Progenitor cell of endocrine pancreas (in vitro differentiated cells): ENCODE data around the gene NEURL1B. TPM values are rescaled to one million over a fixed set of nuclear protein-coding genes. Genes with fewer than 3 reads are reported as not detected.

Source experiments
- DNase-seq: peaks from one replicate; pipeline ENCODE4 v3.0.0; 2021; ENCODE audit warnings: low spot score; ENCODE audit not compliant: unreplicated experiment
- H3K27ac Mint-ChIP-seq: 2 replicates; pipeline ENCODE4 v1.8.0; 2021; ENCODE audit warnings: mild to moderate bottlenecking, moderate library complexity, mixed read lengths
- H3K27me3 Mint-ChIP-seq: 2 replicates; pipeline ENCODE4 v1.8.0; 2021; ENCODE audit warnings: mixed read lengths
- H3K36me3 Mint-ChIP-seq: 2 replicates; pipeline ENCODE4 v1.8.0; 2022; ENCODE audit warnings: mixed read lengths; ENCODE audit not compliant: insufficient read depth
- H3K4me1 Mint-ChIP-seq: 2 replicates; pipeline ENCODE4 v1.8.0; 2021; ENCODE audit warnings: low read depth, mixed read lengths
- H3K4me3 Mint-ChIP-seq: 2 replicates; pipeline ENCODE4 v1.8.0; 2021; ENCODE audit warnings: low read depth, mild to moderate bottlenecking, moderate library complexity, mixed read lengths
- H3K9me3 Mint-ChIP-seq: 2 replicates; pipeline ENCODE4 v1.8.0; 2021; ENCODE audit warnings: low read depth, mixed read lengths
- CTCF ChIP-seq: fragments of 200-600 bp; sonication (generic); IDR thresholded peaks from one replicate; pipeline ENCODE4 v1.5.0; 2021; ENCODE audit warnings: antibody characterized with exemption, mild to moderate bottlenecking; ENCODE audit not compliant: unreplicated experiment
- total RNA-seq: library from RNA; stranded (reverse); gene quantifications from 2 replicates; pipeline ENCODE4 v1.2.1, GENCODE V29; 2021

The NEURL1B gene
- total RNA-seq, 1 donor from 2014 or later, result 4.0 TPM

- Mint-ChIP-seq H3K9me3 (no peaks in the 10 kb centered on the region), H3K4me3 (peak overlapping the region; percentile 64), H3K27ac (no peak overlapping the region), H3K4me1 (peaks cover 3% of the 10 kb centered on the region), H3K27me3 (peaks cover 76% of the 10 kb centered on the region), H3K36me3 (no peaks in the 10 kb centered on the region)
- DNase-seq, result no peak
- TF ChIP-seq CTCF, result no peak
These were observed 442 bp downstream of the NEURL1B start for GRCh38 chr5:172641359-172642050.

- no peak for DNase-seq
- Mint-ChIP-seq H3K27ac (no peak overlapping the region), H3K27me3 (peaks cover 77% of the 10 kb centered on the region), H3K36me3 (no peaks in the 10 kb centered on the region), H3K4me3 (peak overlapping the region; percentile 64), H3K4me1 (peaks cover 3% of the 10 kb centered on the region), H3K9me3 (no peaks in the 10 kb centered on the region)
- no peak for TF ChIP-seq CTCF
These were observed 967 bp downstream of the NEURL1B start for GRCh38 chr5:172642051-172642409.

DNA sequence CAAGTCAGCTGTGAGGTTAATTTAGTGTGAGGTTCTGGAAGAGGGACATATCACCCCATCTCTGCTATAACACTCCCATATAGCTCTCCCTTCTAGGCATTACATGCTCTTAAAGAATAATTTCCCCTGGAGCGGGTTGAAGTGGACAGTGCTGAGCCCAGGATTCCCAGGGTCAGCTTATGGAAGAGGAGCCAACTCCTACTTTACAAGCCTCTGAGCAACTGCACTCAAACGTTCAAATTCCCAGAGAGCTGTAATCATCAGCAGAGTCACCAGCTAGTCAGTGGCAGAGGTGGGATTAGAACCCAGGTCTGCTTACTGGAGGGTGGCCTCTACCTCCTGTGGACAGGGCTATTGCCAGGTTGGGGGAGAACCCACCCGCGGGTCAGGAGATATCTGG lies 1.4 kb downstream of the NEURL1B start:
- Mint-ChIP-seq H3K4me1 (peaks cover 3% of the 10 kb centered on the region), H3K9me3 (no peaks in the 10 kb centered on the region)
- DNase-seq, result no peak

DNA sequence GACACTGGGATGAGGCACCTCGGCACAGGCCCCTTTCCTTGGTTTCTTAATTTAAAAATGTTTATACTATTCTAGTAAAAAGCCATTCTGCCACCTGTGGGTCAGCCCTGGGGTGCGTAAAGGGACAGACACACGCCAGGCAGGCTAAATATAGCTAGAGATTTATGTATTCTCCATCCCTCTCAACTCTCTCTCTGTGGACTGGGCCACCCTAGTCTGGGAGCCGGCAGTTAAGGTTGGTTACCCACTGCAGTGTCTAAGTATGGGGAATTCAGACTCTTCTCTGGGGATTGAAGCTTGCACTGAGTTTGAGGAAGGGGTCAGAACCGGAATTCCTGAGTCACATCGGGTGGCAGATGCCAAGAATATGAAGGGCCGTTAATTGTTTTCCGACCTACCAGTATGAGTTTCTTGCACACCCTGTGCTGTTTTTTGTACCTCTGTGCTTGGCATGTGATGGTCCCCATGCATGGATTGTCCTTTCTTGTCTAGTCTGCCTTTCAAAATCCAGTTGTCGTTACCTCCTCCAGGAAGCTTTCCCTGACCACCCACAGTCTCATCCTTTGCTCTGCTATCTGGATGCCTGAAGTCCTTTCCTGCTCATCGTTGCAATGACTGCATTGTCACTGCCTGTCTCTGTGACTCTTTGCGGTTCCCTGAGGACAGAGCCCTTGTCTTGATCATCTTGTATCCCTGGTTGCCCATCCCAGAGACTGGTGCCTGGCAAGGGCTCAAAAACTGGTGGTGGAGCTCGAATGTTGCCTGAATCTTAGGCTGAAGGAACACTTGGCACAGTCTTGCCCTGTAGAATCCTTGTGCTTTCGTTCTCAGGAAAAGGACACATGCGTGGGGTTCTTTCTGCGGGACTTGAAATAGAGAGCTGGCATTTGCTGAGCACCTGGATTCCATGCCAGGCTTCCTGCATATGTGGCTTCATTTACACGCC lies 2.1 kb downstream of the NEURL1B start:
- H3K4me3 Mint-ChIP-seq, result no peak overlapping the region
- no peak for DNase-seq

More for the DNA sequence above, 1.4 kb downstream of the NEURL1B start:
- Mint-ChIP-seq H3K4me3 (peak overlapping the region; percentile 64), H3K27me3 (peaks cover 74% of the 10 kb centered on the region), H3K36me3 (no peaks in the 10 kb centered on the region), H3K27ac (no peak overlapping the region)
- no peak for TF ChIP-seq CTCF

More for the DNA sequence above, 2.1 kb downstream of the NEURL1B start:
- Mint-ChIP-seq H3K36me3 (no peaks in the 10 kb centered on the region), H3K27me3 (peaks cover 71% of the 10 kb centered on the region), H3K4me1 (peaks cover 3% of the 10 kb centered on the region), H3K9me3 (no peaks in the 10 kb centered on the region), H3K27ac (no peak overlapping the region)
- TF ChIP-seq CTCF, result no peak
